Transverse colon (tissue), 4 donors: ENCODE results near the gene NLRC5. TPM values are rescaled to one million over a fixed set of nuclear protein-coding genes. Genes with fewer than 3 reads are reported as not detected.

Source experiments
- DNase-seq: peaks from one replicate; pipeline ENCODE4 v3.0.0-alpha.2; 2019
- H3K27ac ChIP-seq, 4 donors: fragments of 200-600 bp; sonication (generic); 2 replicates each; pipeline ENCODE4 v1.5.1; 2016 to 2018; ENCODE audit warnings: inconsistent platforms in 4 of 4
- H3K27me3 ChIP-seq: fragments of 200-600 bp; sonication (generic); 2 replicates; pipeline ENCODE4 v1.5.1; 2017; ENCODE audit warnings: inconsistent platforms
- H3K36me3 ChIP-seq, 4 donors: fragments of 200-600 bp; sonication (generic); 2 replicates each; pipeline ENCODE4 v1.5.1; 2017 to 2019; ENCODE audit warnings: inconsistent platforms in 4 of 4
- H3K4me1 ChIP-seq, 4 donors: fragments of 200-600 bp; sonication (generic); 2 replicates each; pipeline ENCODE4 v1.5.1; 2017 to 2020; ENCODE audit warnings: inconsistent platforms in 4 of 4
- H3K4me3 ChIP-seq, 4 donors: fragments of 200-600 bp; sonication (generic); 1 replicate in 1 of 4; 2 replicates in 3 of 4; pipeline versions ENCODE4 v1.5.1 to v1.6.1; 2017 to 2019; ENCODE audit warnings: inconsistent platforms in 4 of 4
- H3K9me3 ChIP-seq, 2 donors: fragments of 200-600 bp; sonication (generic); 2 replicates each; pipeline ENCODE4 v1.5.1; 2017 to 2019; ENCODE audit warnings: inconsistent platforms in 2 of 2
- CTCF ChIP-seq, 5 experiments: fragments of 200-600 bp in 3 of 5; fragments of 450-650 bp in 2 of 5; sonication (generic) in 3 of 5; IDR thresholded peaks; 1 replicate in 2 of 5; 2 replicates in 3 of 5; pipeline ENCODE4 v1.5.1; 2016 to 2017; ENCODE audit warnings: antibody characterized with exemption in 5 of 5, inconsistent platforms in 3 of 5, mild to moderate bottlenecking in 2 of 5, moderate library complexity in 1 of 5
- EP300 ChIP-seq: sonication (generic); formaldehyde crosslinking; IDR thresholded peaks from one replicate; pipeline ENCODE4 v1.6.1; 2017; ENCODE audit warnings: antibody characterized with exemption, low read depth
- POLR2A ChIP-seq: fragments of 450-650 bp; IDR thresholded peaks from one replicate; pipeline ENCODE4 v1.6.1; 2016; ENCODE audit warnings: antibody characterized with exemption, mild to moderate bottlenecking, moderate library complexity
- POLR2AphosphoS5 ChIP-seq, 3 donors: sonication (generic); formaldehyde crosslinking; IDR thresholded peaks; one replicate each; pipeline ENCODE4 v1.6.1; 2016; ENCODE audit warnings: antibody characterized with exemption in 3 of 3
- WGBS, 2 donors: methylation state at CpG; one replicate each; pipeline ENCODE4 v1.1.5; 2018; ENCODE audit warnings: low coverage in 1 of 2; 5-methylcytosine and 5-hydroxymethylcytosine counted together
- in situ Hi-C, 4 donors: fragments of 200-750 bp; cut with MboI; loops; one replicate each; pipeline versions ENCODE4 v1.15.0 to v1.15.1; 2017; ENCODE audit warnings: low sequenced_read_pairs in 3 of 4, low pct_ligation_motif_present in 1 of 4, low pct_unique_long_range_greater_than_20kb in 1 of 4
- intact Hi-C: fragments of 100-400 bp; cut with DNase I; formaldehyde crosslinking; loops from one replicate; pipeline ENCODE4 v1.15.1; 2023; ENCODE audit warnings: low total_unique reads
- total RNA-seq, 4 donors: library from RNA; depleted of rRNA; stranded (reverse); fragments of >200 nt; gene quantifications; one replicate each; pipeline ENCODE4 v1.1.0, GENCODE V29; 2016

The NLRC5 gene
- total RNA-seq, 4 donors from 2014 or later: 59.4 to 171 (median 73.6) TPM

- Histone ChIP-seq H3K4me1 (no peaks in the 10 kb centered on the region), H3K27ac (no peak overlapping the region), H3K36me3 (peaks cover 0 to 9% (median 3%) of the 10 kb centered on the region in 4 donors), H3K4me3 (no peak overlapping the region), H3K27me3 (no peaks in the 10 kb centered on the region), H3K9me3 (no peaks in the 10 kb centered on the region)
- in situ Hi-C loops: no loop called here
- TF ChIP-seq CTCF (IDR thresholded peaks at IDR 0.05) (no peak), EP300 (no peak), POLR2A (no peak), POLR2AphosphoS5 (IDR thresholded peaks at IDR 0.05) (no peak)
- intact Hi-C loops: no loop called here
- no peak for DNase-seq
- WGBS, 2 donors: 96% methylated on average over 8 of the region's 8 CpGs; no CpG with 5 or more reads in 1 of the 2 donors
Measured at GRCh38 chr16:57023541-57024249, 34.3 kb downstream of the NLRC5 start.

- H3K36me3 ChIP-seq: peaks cover 0 to 9% (median 3%) of the 10 kb centered on the region in 4 donors
- intact Hi-C loops (no loop called here), in situ Hi-C loops (no loop called here)
- no peaks in the 10 kb centered on the region for H3K27me3 ChIP-seq
- H3K27ac ChIP-seq: no peak overlapping the region
- DNase-seq: no peak
- H3K4me3 ChIP-seq: no peak overlapping the region
- WGBS, 2 donors: 95% methylated on average over 19 of the region's 19 CpGs; no CpG with 5 or more reads in 1 of the 2 donors
- no peaks in the 10 kb centered on the region for H3K9me3 ChIP-seq
- TF ChIP-seq EP300: no peak
- TF ChIP-seq CTCF (IDR thresholded peaks at IDR 0.05): no peak
- no peak for TF ChIP-seq POLR2A
- TF ChIP-seq POLR2AphosphoS5 (IDR thresholded peaks at IDR 0.05): no peak
- H3K4me1 ChIP-seq: no peaks in the 10 kb centered on the region
Measured at GRCh38 chr16:57024894-57025680, 35.7 kb downstream of the NLRC5 start.

GRCh38 chr16:57025941-57026777 is 36.8 kb downstream of the NLRC5 start:
- in situ Hi-C loops: no loop called here
- TF ChIP-seq POLR2A (no peak), CTCF (IDR thresholded peaks at IDR 0.05) (no peak), EP300 (no peak), POLR2AphosphoS5 (IDR thresholded peaks at IDR 0.05) (no peak)
- Histone ChIP-seq H3K27ac (no peak overlapping the region), H3K4me3 (no peak overlapping the region), H3K27me3 (no peaks in the 10 kb centered on the region), H3K9me3 (no peaks in the 10 kb centered on the region), H3K4me1 (no peaks in the 10 kb centered on the region), H3K36me3 (peaks cover 0 to 3% (median 0%) of the 10 kb centered on the region in 4 donors)
- DNase-seq: no peak
- intact Hi-C loops: no loop called here
- 93% methylated on average over 21 of the region's 21 CpGs; no CpG with 5 or more reads in 1 of the 2 donors for WGBS, 2 donors

GRCh38 chr16:57026778-57027062 is 37.4 kb downstream of the NLRC5 start:
- no peak for TF ChIP-seq EP300
- no peak for TF ChIP-seq POLR2AphosphoS5 (IDR thresholded peaks at IDR 0.05)
- no peak for TF ChIP-seq CTCF (IDR thresholded peaks at IDR 0.05)
- TF ChIP-seq POLR2A: no peak
- H3K4me3 ChIP-seq: no peak overlapping the region
- in situ Hi-C loops (no loop called here), intact Hi-C loops (no loop called here)
- no peaks in the 10 kb centered on the region for H3K36me3 ChIP-seq
- 88% methylated on average over 3 of the region's 3 CpGs; no CpG with 5 or more reads in 1 of the 2 donors for WGBS, 2 donors
- no peaks in the 10 kb centered on the region for H3K9me3 ChIP-seq
- H3K27me3 ChIP-seq: no peaks in the 10 kb centered on the region
- no peak for DNase-seq
- H3K27ac ChIP-seq: no peak overlapping the region
- no peaks in the 10 kb centered on the region for H3K4me1 ChIP-seq
